HepG2 (cell line): ENCODE measurements around the gene CNR2. TPM values are rescaled to one million over a fixed set of nuclear protein-coding genes. Genes with fewer than 3 reads are reported as not detected.
A peak's percentile ranks its signal among the peaks of the same experiment; 100 is the strongest.

Experiments used
- ATRX ChIP-seq: sonication (generic); formaldehyde crosslinking; IDR thresholded peaks from 2 replicates; pipeline ENCODE4 v1.4.0; 2020; ENCODE audit warnings: missing genetic modification reagents, borderline replicate concordance
- BHLHE40 ChIP-seq: IDR thresholded peaks from 2 replicates; pipeline ENCODE4 v1.6.1; 2011; ENCODE audit warnings: low read length, improper control_type of control experiment
- ELF4 ChIP-seq: sonication (generic); formaldehyde crosslinking; IDR thresholded peaks from 2 replicates; pipeline ENCODE4 v1.5.0; 2020; ENCODE audit warnings: missing genetic modification reagents, mild to moderate bottlenecking, moderate library complexity, borderline replicate concordance
- FOXA1 ChIP-seq, 2 experiments: fragments of 450-650 bp in 1 of 2; sonication (generic) in 1 of 2; formaldehyde crosslinking in 1 of 2; IDR thresholded peaks; 2 replicates each; pipeline versions ENCODE4 v1.4.0 to v1.6.1; 2016 to 2020; ENCODE audit warnings: missing genetic modification reagents in 1 of 2
- FOXK2 ChIP-seq: fragments of 450-650 bp; IDR thresholded peaks from 2 replicates; pipeline ENCODE4 v1.6.1; 2016
- GABPB1 ChIP-seq: IDR thresholded peaks from 2 replicates; pipeline ENCODE4 v1.6.1; 2016; ENCODE audit warnings: mild to moderate bottlenecking, missing genetic modification reagents, moderate library complexity, missing compliant biosample characterization
- MATR3 ChIP-seq: sonication (generic); formaldehyde crosslinking; IDR thresholded peaks from 2 replicates; pipeline ENCODE4 v1.4.0; 2020; ENCODE audit warnings: missing genetic modification reagents
- MLLT10 ChIP-seq: sonication (generic); formaldehyde crosslinking; IDR thresholded peaks from 2 replicates; pipeline ENCODE4 v1.4.0; 2020; ENCODE audit warnings: missing genetic modification reagents
- NCOR1 ChIP-seq: fragments of 200-600 bp; sonication (generic); IDR thresholded peaks from 2 replicates; pipeline ENCODE4 v1.7.0; 2017; ENCODE audit warnings: antibody characterized with exemption, low read length, borderline replicate concordance
- NONO ChIP-seq, 2 experiments: fragments of 450-650 bp in 1 of 2; sonication (generic) in 1 of 2; formaldehyde crosslinking in 1 of 2; IDR thresholded peaks in 1 of 2; conservative IDR thresholded peaks in 1 of 2; 2 replicates each; pipeline versions ENCODE4 v1.6.1 to v1.8.0; 2017 to 2022; ENCODE audit warnings: mild to moderate bottlenecking in 1 of 2, missing genetic modification reagents in 1 of 2, moderate library complexity in 1 of 2
- PHF8 ChIP-seq: sonication (generic); formaldehyde crosslinking; IDR thresholded peaks from 2 replicates; pipeline ENCODE4 v1.5.0; 2020; ENCODE audit warnings: missing genetic modification reagents
- ZNF138 ChIP-seq: sonication (generic); formaldehyde crosslinking; IDR thresholded peaks from 2 replicates; pipeline ENCODE4 v1.5.0; 2020; ENCODE audit warnings: mild to moderate bottlenecking, low read depth, missing genetic modification reagents
- ZNF230 ChIP-seq: sonication (generic); formaldehyde crosslinking; IDR thresholded peaks from 2 replicates; pipeline ENCODE4 v1.4.0; 2020; ENCODE audit warnings: mild to moderate bottlenecking, missing genetic modification reagents
- ZNF460 ChIP-seq: sonication (generic); formaldehyde crosslinking; IDR thresholded peaks from 2 replicates; pipeline ENCODE4 v1.5.1; 2020; ENCODE audit warnings: missing genetic modification reagents, mild to moderate bottlenecking, borderline replicate concordance
- ZNF501 ChIP-seq: sonication (generic); formaldehyde crosslinking; IDR thresholded peaks from 2 replicates; pipeline ENCODE4 v1.5.1; 2020; ENCODE audit warnings: mild to moderate bottlenecking, moderate library complexity, missing genetic modification reagents
- ZNF563 ChIP-seq: sonication (generic); formaldehyde crosslinking; IDR thresholded peaks from 2 replicates; pipeline ENCODE4 v1.8.0; 2022; ENCODE audit warnings: mild to moderate bottlenecking, moderate library complexity, missing genetic modification reagents
- ZNF672 ChIP-seq: sonication (generic); formaldehyde crosslinking; IDR thresholded peaks from 2 replicates; pipeline ENCODE4 v1.8.1; 2022; ENCODE audit warnings: missing genetic modification reagents
- ZNF790 ChIP-seq: sonication (generic); formaldehyde crosslinking; IDR thresholded peaks from 2 replicates; pipeline ENCODE4 v1.8.0; 2022; ENCODE audit warnings: missing genetic modification reagents, mild to moderate bottlenecking, borderline replicate concordance
- polyA plus RNA-seq, 8 experiments: library from polyadenylated mRNA; depleted of rRNA in 3 of 8; stranded (reverse) in 7 of 8; unstranded in 1 of 8; fragments of >200 nt; fragmentation: Illumina TruSeq in 4 of 8; extraction: Trizol in 4 of 8; gene quantifications; 2 replicates each; pipeline versions ENCODE4 v1.2.1 to v1.2.3, GENCODE V29; 2011 to 2016; ENCODE audit warnings: low read depth in 4 of 8, missing spikeins in 1 of 8, mixed read lengths in 1 of 8; ENCODE audit not compliant: insufficient read depth in 1 of 8
- total RNA-seq, 5 experiments: library from RNA; depleted of rRNA; stranded (reverse); fragments of >200 nt; fragmentation: Illumina TruSeq; extraction: Trizol; gene quantifications; 2 replicates each; pipeline ENCODE4 v1.2.3, GENCODE V29; 2016; ENCODE audit warnings: low read depth in 1 of 5
- TF ChIP-seq, protein P1 (sequence below): sonication (generic); formaldehyde crosslinking; IDR thresholded peaks from 2 replicates; pipeline ENCODE4 v1.5.0; 2020; ENCODE audit warnings: missing genetic modification reagents
- TF ChIP-seq, protein P2 (sequence below): sonication (generic); formaldehyde crosslinking; IDR thresholded peaks from 2 replicates; pipeline ENCODE4 v1.4.0; 2020; ENCODE audit warnings: missing genetic modification reagents
- TF ChIP-seq, protein P3 (sequence below): sonication (generic); formaldehyde crosslinking; IDR thresholded peaks from 2 replicates; pipeline ENCODE4 v1.4.0; 2020; ENCODE audit warnings: missing genetic modification reagents, borderline replicate concordance
- TF ChIP-seq, protein P4 (sequence below): sonication (generic); formaldehyde crosslinking; IDR thresholded peaks from 2 replicates; pipeline ENCODE4 v1.4.0; 2020; ENCODE audit warnings: missing genetic modification reagents, mild to moderate bottlenecking, borderline replicate concordance

The CNR2 gene
- total and polyA plus RNA-seq, 2 of the 13 experiments (the other 11 are each of a cell fraction or from before 2014, with no cell fraction given): not detected

DNA sequence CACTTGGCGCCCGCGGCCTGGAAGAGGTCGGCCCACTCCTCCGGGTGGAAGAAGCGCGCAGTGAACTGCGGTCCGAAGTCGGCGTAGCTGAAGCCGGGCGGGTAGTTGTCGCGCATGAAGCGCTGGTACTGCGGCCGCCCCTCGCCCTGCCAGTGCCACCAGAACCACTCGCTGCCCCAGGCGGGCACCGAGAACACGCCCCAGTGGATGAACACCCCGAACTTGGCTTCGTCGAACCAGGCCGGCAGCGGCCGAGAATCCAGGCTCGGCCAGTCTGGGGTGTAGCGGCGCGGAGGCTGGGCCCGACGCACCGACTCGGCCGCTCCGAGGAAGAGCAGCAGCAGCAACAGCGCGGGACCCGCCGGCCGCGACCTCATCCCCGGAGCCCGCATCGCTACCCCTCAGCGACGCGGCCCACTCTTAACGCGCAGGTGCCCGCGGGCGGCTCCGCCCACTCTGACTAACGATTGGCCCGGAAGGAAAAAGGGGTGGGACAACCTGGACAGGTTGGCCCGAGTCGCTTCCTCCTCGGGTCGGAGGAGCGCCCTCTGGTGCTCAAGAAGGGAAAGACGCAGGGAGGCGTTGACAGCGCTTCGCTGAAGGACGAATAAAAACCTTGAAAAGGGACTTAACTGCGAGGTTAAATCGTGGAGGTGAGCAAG, 45.1 kb downstream of the CNR2 start, which contains the start of gene FUCA1 (continued):
- TF ChIP-seq, protein P1, sequence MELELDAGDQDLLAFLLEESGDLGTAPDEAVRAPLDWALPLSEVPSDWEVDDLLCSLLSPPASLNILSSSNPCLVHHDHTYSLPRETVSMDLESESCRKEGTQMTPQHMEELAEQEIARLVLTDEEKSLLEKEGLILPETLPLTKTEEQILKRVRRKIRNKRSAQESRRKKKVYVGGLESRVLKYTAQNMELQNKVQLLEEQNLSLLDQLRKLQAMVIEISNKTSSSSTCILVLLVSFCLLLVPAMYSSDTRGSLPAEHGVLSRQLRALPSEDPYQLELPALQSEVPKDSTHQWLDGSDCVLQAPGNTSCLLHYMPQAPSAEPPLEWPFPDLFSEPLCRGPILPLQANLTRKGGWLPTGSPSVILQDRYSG (CRISPR knock-in tag): no peak; the same call in 1 of the 2 replicates
- TF ChIP-seq NONO (IDR thresholded peaks at IDR 0.05): no peak
- TF ChIP-seq NONO (CRISPR knock-in tag; conservative IDR thresholded peaks at IDR 0.05): peak; percentile 70
- TF ChIP-seq ZNF563 (CRISPR knock-in tag): 0 out of 2 replicates have a peak, but pooled peaks have one; percentile 81
- no peak for TF ChIP-seq MLLT10
- peak; percentile 91 for TF ChIP-seq PHF8 (CRISPR knock-in tag)
- peak; percentile 95 for TF ChIP-seq ZNF501 (CRISPR knock-in tag)
- peak; percentile 76; the same call in 1 of the 2 replicates for TF ChIP-seq ZNF138 (CRISPR knock-in tag)
- TF ChIP-seq, protein P2, sequence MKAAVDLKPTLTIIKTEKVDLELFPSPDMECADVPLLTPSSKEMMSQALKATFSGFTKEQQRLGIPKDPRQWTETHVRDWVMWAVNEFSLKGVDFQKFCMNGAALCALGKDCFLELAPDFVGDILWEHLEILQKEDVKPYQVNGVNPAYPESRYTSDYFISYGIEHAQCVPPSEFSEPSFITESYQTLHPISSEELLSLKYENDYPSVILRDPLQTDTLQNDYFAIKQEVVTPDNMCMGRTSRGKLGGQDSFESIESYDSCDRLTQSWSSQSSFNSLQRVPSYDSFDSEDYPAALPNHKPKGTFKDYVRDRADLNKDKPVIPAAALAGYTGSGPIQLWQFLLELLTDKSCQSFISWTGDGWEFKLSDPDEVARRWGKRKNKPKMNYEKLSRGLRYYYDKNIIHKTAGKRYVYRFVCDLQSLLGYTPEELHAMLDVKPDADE (CRISPR knock-in tag): no peak
- no peak for TF ChIP-seq ATRX (CRISPR knock-in tag)
- TF ChIP-seq FOXK2: no peak
- no peak for TF ChIP-seq MATR3 (CRISPR knock-in tag)
- peak; percentile 88 for TF ChIP-seq GABPB1 (CRISPR knock-in tag)
- no peak for TF ChIP-seq NCOR1
- TF ChIP-seq ZNF672: no peak
- TF ChIP-seq BHLHE40: peak; percentile 54; the same call in 1 of the 2 replicates
- TF ChIP-seq FOXA1 (IDR thresholded peaks at IDR 0.05): no peak
- TF ChIP-seq FOXA1 (CRISPR knock-in tag; IDR thresholded peaks at IDR 0.05): peak; percentile 35; the same call in 1 of the 2 replicates
- no peak for TF ChIP-seq ELF4
- peak; percentile 38; the same call in 1 of the 2 replicates for TF ChIP-seq ZNF230 (CRISPR knock-in tag)
- TF ChIP-seq, protein P3, sequence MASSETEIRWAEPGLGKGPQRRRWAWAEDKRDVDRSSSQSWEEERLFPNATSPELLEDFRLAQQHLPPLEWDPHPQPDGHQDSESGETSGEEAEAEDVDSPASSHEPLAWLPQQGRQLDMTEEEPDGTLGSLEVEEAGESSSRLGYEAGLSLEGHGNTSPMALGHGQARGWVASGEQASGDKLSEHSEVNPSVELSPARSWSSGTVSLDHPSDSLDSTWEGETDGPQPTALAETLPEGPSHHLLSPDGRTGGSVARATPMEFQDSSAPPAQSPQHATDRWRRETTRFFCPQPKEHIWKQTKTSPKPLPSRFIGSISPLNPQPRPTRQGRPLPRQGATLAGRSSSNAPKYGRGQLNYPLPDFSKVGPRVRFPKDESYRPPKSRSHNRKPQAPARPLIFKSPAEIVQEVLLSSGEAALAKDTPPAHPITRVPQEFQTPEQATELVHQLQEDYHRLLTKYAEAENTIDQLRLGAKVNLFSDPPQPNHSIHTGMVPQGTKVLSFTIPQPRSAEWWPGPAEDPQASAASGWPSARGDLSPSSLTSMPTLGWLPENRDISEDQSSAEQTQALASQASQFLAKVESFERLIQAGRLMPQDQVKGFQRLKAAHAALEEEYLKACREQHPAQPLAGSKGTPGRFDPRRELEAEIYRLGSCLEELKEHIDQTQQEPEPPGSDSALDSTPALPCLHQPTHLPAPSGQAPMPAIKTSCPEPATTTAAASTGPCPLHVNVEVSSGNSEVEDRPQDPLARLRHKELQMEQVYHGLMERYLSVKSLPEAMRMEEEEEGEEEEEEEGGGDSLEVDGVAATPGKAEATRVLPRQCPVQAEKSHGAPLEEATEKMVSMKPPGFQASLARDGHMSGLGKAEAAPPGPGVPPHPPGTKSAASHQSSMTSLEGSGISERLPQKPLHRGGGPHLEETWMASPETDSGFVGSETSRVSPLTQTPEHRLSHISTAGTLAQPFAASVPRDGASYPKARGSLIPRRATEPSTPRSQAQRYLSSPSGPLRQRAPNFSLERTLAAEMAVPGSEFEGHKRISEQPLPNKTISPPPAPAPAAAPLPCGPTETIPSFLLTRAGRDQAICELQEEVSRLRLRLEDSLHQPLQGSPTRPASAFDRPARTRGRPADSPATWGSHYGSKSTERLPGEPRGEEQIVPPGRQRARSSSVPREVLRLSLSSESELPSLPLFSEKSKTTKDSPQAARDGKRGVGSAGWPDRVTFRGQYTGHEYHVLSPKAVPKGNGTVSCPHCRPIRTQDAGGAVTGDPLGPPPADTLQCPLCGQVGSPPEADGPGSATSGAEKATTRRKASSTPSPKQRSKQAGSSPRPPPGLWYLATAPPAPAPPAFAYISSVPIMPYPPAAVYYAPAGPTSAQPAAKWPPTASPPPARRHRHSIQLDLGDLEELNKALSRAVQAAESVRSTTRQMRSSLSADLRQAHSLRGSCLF (CRISPR knock-in tag): no peak
- TF ChIP-seq ZNF790: no peak; the same call in 1 of the 2 replicates
- TF ChIP-seq, protein P4, sequence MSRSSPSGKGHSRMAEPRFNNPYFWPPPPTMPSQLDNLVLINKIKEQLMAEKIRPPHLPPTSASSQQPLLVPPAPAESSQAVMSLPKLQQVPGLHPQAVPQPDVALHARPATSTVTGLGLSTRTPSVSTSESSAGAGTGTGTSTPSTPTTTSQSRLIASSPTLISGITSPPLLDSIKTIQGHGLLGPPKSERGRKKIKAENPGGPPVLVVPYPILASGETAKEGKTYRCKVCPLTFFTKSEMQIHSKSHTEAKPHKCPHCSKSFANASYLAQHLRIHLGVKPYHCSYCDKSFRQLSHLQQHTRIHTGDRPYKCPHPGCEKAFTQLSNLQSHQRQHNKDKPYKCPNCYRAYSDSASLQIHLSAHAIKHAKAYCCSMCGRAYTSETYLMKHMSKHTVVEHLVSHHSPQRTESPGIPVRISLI (CRISPR knock-in tag): no peak
- TF ChIP-seq ZNF460: no peak
